Adrenal gland (tissue), 5 donors: ENCODE results near the gene IL12A.

ENCODE experiments used
- POLR2A ChIP-seq, 2 donors: fragments of 450-650 bp; IDR thresholded peaks; one replicate each; pipeline ENCODE4 v1.6.1; 2017; ENCODE audit warnings: antibody characterized with exemption in 2 of 2, mild to moderate bottlenecking in 2 of 2, moderate library complexity in 1 of 2
- TF ChIP-seq, protein P1 (sequence below), 6 experiments: fragments of 450-650 bp in 4 of 6; fragments of 200-600 bp in 2 of 6; sonication (generic) in 1 of 6; IDR thresholded peaks; 1 replicate in 5 of 6; 2 replicates in 1 of 6; pipeline versions ENCODE4 v1.5.1 to v1.8.0; 2016 to 2021; ENCODE audit warnings: antibody characterized with exemption in 6 of 6, mild to moderate bottlenecking in 2 of 6, moderate library complexity in 1 of 6
- donor health status: DM: no; HTN: no; CAD: no.

DNA sequence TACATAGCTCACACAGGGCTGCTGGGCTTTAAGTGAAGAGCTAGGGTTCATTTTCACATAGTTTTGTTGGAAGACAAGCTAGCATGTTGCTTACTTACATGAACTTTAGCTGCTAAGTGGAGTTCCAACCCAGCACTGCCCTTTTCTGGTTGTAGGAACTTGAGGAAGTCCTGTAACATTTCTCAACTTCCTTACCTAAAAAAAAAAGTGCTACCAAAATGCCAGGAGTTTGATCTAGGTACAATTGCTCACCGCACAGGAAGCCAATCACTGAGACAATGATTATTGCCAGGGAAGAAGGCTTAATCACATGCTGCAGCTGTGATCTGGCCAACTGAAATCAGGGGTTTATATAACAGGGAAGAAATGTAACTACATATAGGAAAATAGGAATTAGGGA, 52.8 kb downstream of the IL12A start:
- TF ChIP-seq, protein P1, sequence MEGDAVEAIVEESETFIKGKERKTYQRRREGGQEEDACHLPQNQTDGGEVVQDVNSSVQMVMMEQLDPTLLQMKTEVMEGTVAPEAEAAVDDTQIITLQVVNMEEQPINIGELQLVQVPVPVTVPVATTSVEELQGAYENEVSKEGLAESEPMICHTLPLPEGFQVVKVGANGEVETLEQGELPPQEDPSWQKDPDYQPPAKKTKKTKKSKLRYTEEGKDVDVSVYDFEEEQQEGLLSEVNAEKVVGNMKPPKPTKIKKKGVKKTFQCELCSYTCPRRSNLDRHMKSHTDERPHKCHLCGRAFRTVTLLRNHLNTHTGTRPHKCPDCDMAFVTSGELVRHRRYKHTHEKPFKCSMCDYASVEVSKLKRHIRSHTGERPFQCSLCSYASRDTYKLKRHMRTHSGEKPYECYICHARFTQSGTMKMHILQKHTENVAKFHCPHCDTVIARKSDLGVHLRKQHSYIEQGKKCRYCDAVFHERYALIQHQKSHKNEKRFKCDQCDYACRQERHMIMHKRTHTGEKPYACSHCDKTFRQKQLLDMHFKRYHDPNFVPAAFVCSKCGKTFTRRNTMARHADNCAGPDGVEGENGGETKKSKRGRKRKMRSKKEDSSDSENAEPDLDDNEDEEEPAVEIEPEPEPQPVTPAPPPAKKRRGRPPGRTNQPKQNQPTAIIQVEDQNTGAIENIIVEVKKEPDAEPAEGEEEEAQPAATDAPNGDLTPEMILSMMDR (IDR thresholded peaks at IDR 0.05), result no peak
- TF ChIP-seq POLR2A (IDR thresholded peaks at IDR 0.05), result no peak
